ENCODE data around the gene EXOSC10.

DNA sequence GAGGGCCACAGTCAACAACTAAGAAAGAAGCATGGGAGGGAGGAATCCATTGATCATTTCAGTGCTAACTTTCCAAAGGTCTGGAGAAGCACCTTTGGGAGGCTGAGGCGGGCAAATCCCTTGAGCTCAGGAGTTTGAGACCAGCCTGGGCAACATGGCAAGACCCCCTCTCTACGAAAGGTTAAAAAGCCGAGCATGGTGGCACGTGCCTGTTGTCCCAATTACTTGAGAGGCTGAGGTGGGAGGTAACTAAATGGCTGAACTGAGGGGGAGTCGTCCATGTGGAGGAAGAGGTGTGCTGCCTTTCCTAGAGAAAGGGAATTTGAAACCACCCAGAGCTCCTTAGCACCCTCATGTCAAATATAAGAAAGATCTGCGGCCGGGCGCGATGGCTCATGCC, 68.8 kb downstream of the EXOSC10 start:
- TF ChIP-seq, protein P1, sequence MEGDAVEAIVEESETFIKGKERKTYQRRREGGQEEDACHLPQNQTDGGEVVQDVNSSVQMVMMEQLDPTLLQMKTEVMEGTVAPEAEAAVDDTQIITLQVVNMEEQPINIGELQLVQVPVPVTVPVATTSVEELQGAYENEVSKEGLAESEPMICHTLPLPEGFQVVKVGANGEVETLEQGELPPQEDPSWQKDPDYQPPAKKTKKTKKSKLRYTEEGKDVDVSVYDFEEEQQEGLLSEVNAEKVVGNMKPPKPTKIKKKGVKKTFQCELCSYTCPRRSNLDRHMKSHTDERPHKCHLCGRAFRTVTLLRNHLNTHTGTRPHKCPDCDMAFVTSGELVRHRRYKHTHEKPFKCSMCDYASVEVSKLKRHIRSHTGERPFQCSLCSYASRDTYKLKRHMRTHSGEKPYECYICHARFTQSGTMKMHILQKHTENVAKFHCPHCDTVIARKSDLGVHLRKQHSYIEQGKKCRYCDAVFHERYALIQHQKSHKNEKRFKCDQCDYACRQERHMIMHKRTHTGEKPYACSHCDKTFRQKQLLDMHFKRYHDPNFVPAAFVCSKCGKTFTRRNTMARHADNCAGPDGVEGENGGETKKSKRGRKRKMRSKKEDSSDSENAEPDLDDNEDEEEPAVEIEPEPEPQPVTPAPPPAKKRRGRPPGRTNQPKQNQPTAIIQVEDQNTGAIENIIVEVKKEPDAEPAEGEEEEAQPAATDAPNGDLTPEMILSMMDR (IDR thresholded peaks at IDR 0.05), result no peak
- TF ChIP-seq POLR2A (IDR thresholded peaks at IDR 0.05), result no peak

All from stomach (tissue), 4 donors.